ENCODE measurements around the gene MEMO1.

DNA sequence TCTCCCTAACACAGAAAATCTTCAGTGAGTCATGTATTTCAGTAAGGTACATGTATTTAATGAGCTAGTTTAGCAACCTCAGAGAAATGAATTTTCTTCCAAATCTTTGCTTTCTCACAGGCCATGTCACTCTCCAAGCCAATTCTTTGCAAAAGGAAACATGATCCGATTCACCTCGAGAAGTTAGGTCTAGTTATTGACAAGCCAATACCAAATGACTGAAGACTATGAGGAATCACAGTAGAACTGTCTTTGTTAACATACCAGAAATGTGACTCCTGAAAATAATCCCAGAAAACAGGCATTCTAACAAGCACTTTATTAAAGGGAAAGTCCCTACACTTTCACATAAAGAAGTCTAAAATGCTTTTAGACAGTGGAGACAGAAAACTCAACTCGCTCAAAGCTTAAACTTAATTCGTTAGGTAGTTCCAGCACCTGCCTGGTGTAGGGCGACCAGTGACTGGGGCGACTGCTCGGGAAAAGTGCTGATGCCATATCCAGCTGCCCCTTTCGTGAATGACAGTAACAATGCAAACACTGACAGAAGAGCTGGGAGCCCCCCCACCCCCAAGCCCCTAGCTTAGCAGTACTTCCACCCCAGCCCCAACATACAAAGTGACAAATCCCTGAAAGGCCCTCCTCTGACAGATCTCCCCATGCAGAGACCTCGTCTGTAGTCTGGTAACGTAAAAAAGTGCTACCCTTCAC is 1.8 kb downstream of the MEMO1 start:
- no peak for TF ChIP-seq POLR2A (IDR thresholded peaks at IDR 0.05; ENCODE audit: low read depth, low read length)
- TF ChIP-seq TAF1 (IDR thresholded peaks at IDR 0.05; ENCODE audit: low read depth, low read length) = no peak
- TF ChIP-seq POU2F2 (IDR thresholded peaks at IDR 0.05; ENCODE audit: low read depth, low read length) = no peak
- no peak for TF ChIP-seq POLR2AphosphoS5 (IDR thresholded peaks at IDR 0.05; ENCODE audit: low read depth, low read length)
- no peak for TF ChIP-seq SPI1 (IDR thresholded peaks at IDR 0.05; ENCODE audit: low read depth, low read length)
